Measurements from ENCODE around the gene NUDT1.

DNA sequence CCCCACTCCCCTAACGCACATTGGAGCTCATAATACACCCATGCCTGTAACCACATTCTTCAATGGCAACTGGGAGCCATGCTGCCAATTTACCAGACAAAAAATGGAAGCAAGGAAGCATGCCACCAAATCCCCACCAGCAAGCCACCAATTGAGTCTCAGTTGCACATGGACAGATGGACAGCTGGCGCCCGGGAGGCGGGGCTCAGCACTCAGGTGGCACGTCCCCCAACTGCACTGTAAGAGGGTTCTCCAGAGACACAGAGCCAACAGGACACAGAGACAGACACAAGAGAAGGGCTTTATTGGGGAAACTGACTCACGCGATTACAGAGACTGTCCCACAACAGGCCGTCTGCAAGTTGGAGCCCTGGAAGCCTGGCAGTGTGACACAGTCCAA lies 11.8 kb upstream of the NUDT1 start:
- TF ChIP-seq, protein P1, sequence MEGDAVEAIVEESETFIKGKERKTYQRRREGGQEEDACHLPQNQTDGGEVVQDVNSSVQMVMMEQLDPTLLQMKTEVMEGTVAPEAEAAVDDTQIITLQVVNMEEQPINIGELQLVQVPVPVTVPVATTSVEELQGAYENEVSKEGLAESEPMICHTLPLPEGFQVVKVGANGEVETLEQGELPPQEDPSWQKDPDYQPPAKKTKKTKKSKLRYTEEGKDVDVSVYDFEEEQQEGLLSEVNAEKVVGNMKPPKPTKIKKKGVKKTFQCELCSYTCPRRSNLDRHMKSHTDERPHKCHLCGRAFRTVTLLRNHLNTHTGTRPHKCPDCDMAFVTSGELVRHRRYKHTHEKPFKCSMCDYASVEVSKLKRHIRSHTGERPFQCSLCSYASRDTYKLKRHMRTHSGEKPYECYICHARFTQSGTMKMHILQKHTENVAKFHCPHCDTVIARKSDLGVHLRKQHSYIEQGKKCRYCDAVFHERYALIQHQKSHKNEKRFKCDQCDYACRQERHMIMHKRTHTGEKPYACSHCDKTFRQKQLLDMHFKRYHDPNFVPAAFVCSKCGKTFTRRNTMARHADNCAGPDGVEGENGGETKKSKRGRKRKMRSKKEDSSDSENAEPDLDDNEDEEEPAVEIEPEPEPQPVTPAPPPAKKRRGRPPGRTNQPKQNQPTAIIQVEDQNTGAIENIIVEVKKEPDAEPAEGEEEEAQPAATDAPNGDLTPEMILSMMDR (IDR thresholded peaks at IDR 0.05; ENCODE audit: poor library complexity): no peak
- no peak for TF ChIP-seq EZH2phosphoT487 (IDR thresholded peaks at IDR 0.05; ENCODE audit: low read depth, severe bottlenecking, unreplicated experiment)
- TF ChIP-seq EZH2 (IDR thresholded peaks at IDR 0.05; ENCODE audit: borderline replicate concordance): no peak

Data from hepatocyte (in vitro differentiated cells).